HepG2 (cell line): ENCODE results near the gene XK. TPM values are rescaled to one million over a fixed set of nuclear protein-coding genes. Genes with fewer than 3 reads are reported as not detected.

Experiments used
- ATAC-seq: fragments of 200-7000 bp; cut with Tn5 transposase; 3 replicates; pipeline ENCODE4 v1.9.1; 2020; ENCODE audit warnings: mild to moderate bottlenecking, moderate library complexity
- BruUV-seq: library from RNA; stranded (reverse); fragments of 400-500 nt; replicated peaks from 2 replicates; lab custom pipeline; 2021; lab: Mats Ljungman, UMichigan
- CTCF ChIA-PET: fragments of 300-600 bp; formaldehyde crosslinking; extraction: SDS; loops from one replicate; lab custom pipeline; 2021; ENCODE audit warnings: low total read pairs, inconsistent platforms, low intra/inter-chr PET ratio; lab: Yijun Ruan, JAX
- POLR2A ChIA-PET: fragments of 350-600 bp; sonication (Branson Sonifier 250); formaldehyde crosslinking; loops from one replicate; lab custom pipeline; 2020; ENCODE audit warnings: antibody characterized with exemption, inconsistent platforms; lab: Yijun Ruan, JAX
- DNase-seq: peaks from one replicate; pipeline ENCODE4 v3.0.0-alpha.2; 2015; ENCODE audit warnings: low spot score
- FAIRE-seq: peaks from 3 replicates; lab custom pipeline; 2011; peaks lifted over from hg19 to GRCh38; lab: Jason Lieb, UNC
- H2AFZ ChIP-seq: one replicate; pipeline ENCODE4 v1.6.1; 2011; ENCODE audit warnings: low read length, inconsistent platforms
- H3K27ac ChIP-seq: fragments of 300-600 bp; 3 replicates; pipeline ENCODE4 v1.8.0; 2011; ENCODE audit warnings: mixed run types, mild to moderate bottlenecking, mixed read lengths, low read length, inconsistent platforms; ENCODE audit not compliant: insufficient read depth; ENCODE audit errors: extremely low read length
- H3K27me3 ChIP-seq, 2 experiments: fragments of 200-600 bp in 1 of 2; 2 replicates in 1 of 2; 3 replicates in 1 of 2; pipeline versions ENCODE4 v1.6.0 to v1.8.0; 2011; ENCODE audit warnings: low read length in 2 of 2, mild to moderate bottlenecking in 2 of 2, moderate library complexity in 2 of 2, inconsistent platforms in 1 of 2; ENCODE audit not compliant: insufficient read depth in 2 of 2, control insufficient read depth in 1 of 2
- H3K36me3 ChIP-seq, 2 experiments: fragments of 200-600 bp in 1 of 2; replicated peaks in 1 of 2; 2 replicates in 1 of 2; 3 replicates in 1 of 2; pipeline versions ENCODE4 v1.5.1 to v1.8.0; 2011; ENCODE audit warnings: low read length in 2 of 2, inconsistent platforms in 1 of 2; ENCODE audit not compliant: insufficient read depth in 2 of 2, control insufficient read depth in 1 of 2
- H3K4me1 ChIP-seq: 2 replicates; pipeline ENCODE4 v1.5.1; 2012; ENCODE audit warnings: low read length, inconsistent platforms; ENCODE audit not compliant: insufficient read depth
- H3K4me2 ChIP-seq: 2 replicates; pipeline ENCODE4 v1.6.0; 2011; ENCODE audit warnings: low read depth, low read length, inconsistent platforms
- H3K4me3 ChIP-seq, 3 experiments: fragments of 200-600 bp in 1 of 3; sonication (generic), shearing (Covaris generic) in 1 of 3; replicated peaks in 1 of 3; 2 replicates each; pipeline ENCODE4 v1.5.1; 2011 to 2016; ENCODE audit warnings: low read length in 3 of 3, inconsistent platforms in 2 of 3, low read depth in 2 of 3, mild to moderate bottlenecking in 2 of 3, control low read depth in 1 of 3, mixed read lengths in 1 of 3; ENCODE audit not compliant: insufficient read depth in 1 of 3
- H3K79me2 ChIP-seq: one replicate; pipeline ENCODE4 v1.6.1; 2011; ENCODE audit warnings: low read length, inconsistent platforms; ENCODE audit not compliant: insufficient read depth
- H3K9ac ChIP-seq: 2 replicates; pipeline ENCODE4 v1.6.0; 2011; ENCODE audit warnings: mild to moderate bottlenecking, low read depth, low read length, inconsistent platforms; ENCODE audit not compliant: insufficient read depth
- H3K9me3 ChIP-seq: 2 replicates; pipeline ENCODE4 v1.5.1; 2012; ENCODE audit warnings: mild to moderate bottlenecking, low read length
- H4K20me1 ChIP-seq: 2 replicates; pipeline ENCODE4 v1.6.0; 2011; ENCODE audit warnings: inconsistent platforms, mild to moderate bottlenecking, low read length, moderate library complexity; ENCODE audit not compliant: insufficient read depth
- ATF1 ChIP-seq: IDR thresholded peaks from 2 replicates; pipeline ENCODE4 v1.6.1; 2016; ENCODE audit warnings: mild to moderate bottlenecking, control low read depth
- BCLAF1 ChIP-seq: fragments of 450-650 bp; IDR thresholded peaks from 2 replicates; pipeline ENCODE4 v1.6.1; 2017; ENCODE audit warnings: mild to moderate bottlenecking
- CBFB ChIP-seq: sonication (generic); formaldehyde crosslinking; IDR thresholded peaks from 2 replicates; pipeline ENCODE4 v1.4.0; 2020; ENCODE audit warnings: missing genetic modification reagents
- DNMT1 ChIP-seq: sonication (generic); formaldehyde crosslinking; IDR thresholded peaks from 2 replicates; pipeline ENCODE4 v1.5.1; 2020; ENCODE audit warnings: mild to moderate bottlenecking, missing genetic modification reagents
- EEA1 ChIP-seq: sonication (generic); formaldehyde crosslinking; IDR thresholded peaks from 2 replicates; pipeline ENCODE4 v1.5.1; 2020; ENCODE audit warnings: mild to moderate bottlenecking, missing genetic modification reagents, borderline replicate concordance
- HNF4G ChIP-seq, 2 experiments: sonication (generic) in 1 of 2; formaldehyde crosslinking in 1 of 2; IDR thresholded peaks; 2 replicates each; pipeline versions ENCODE4 v1.4.0 to v1.6.1; 2011 to 2020; ENCODE audit warnings: borderline replicate concordance in 2 of 2, low read depth in 2 of 2, mild to moderate bottlenecking in 2 of 2, low read length in 1 of 2, missing genetic modification reagents in 1 of 2, moderate library complexity in 1 of 2
- NFE2L1 ChIP-seq: sonication (generic); formaldehyde crosslinking; IDR thresholded peaks from 2 replicates; pipeline ENCODE4 v1.4.0; 2020; ENCODE audit warnings: missing genetic modification reagents, mild to moderate bottlenecking, borderline replicate concordance
- NFE2L2 ChIP-seq: fragments of 150-350 bp; IDR thresholded peaks from 2 replicates; pipeline ENCODE4 v1.6.1; 2014; ENCODE audit warnings: low read length
- NKX3-1 ChIP-seq: sonication (generic); formaldehyde crosslinking; IDR thresholded peaks from 2 replicates; pipeline ENCODE4 v1.5.0; 2020; ENCODE audit warnings: missing genetic modification reagents
- NR2C2 ChIP-seq: sonication (generic); formaldehyde crosslinking; IDR thresholded peaks from 2 replicates; pipeline ENCODE4 v1.4.0; 2020; ENCODE audit warnings: missing genetic modification reagents, mild to moderate bottlenecking, moderate library complexity, borderline replicate concordance
- RBM22 ChIP-seq: fragments of 200-400 bp; formaldehyde crosslinking; optimal IDR thresholded peaks from 2 replicates; pipeline ENCODE3; 2017; ENCODE audit warnings: mild to moderate bottlenecking, low read length, moderate library complexity
- ZNF124 ChIP-seq: sonication (generic); formaldehyde crosslinking; IDR thresholded peaks from 2 replicates; pipeline ENCODE4 v1.4.0; 2020; ENCODE audit warnings: missing genetic modification reagents
- ZNF136 ChIP-seq: sonication (generic); formaldehyde crosslinking; IDR thresholded peaks from 2 replicates; pipeline ENCODE4 v1.8.1; 2022; ENCODE audit warnings: low read depth, mild to moderate bottlenecking, moderate library complexity, missing genetic modification reagents
- ZNF354B ChIP-seq: sonication (generic); formaldehyde crosslinking; IDR thresholded peaks from 2 replicates; pipeline ENCODE4 v1.8.0; 2022; ENCODE audit warnings: mild to moderate bottlenecking, missing genetic modification reagents
- ZNF784 ChIP-seq: sonication (generic); formaldehyde crosslinking; IDR thresholded peaks from 2 replicates; pipeline ENCODE4 v1.5.1; 2020; ENCODE audit warnings: missing genetic modification reagents, mild to moderate bottlenecking, borderline replicate concordance
- WGBS: methylation state at CpG from one replicate; pipeline ENCODE4 v1.1.6; 2017; ENCODE audit warnings: low lambda C conversion rate; 5-methylcytosine and 5-hydroxymethylcytosine counted together
- in situ Hi-C: cut with HindIII; loops from 2 replicates; pipeline ENCODE4 v1.10.0; 2017; ENCODE audit warnings: low pct_unique_long_range_greater_than_20kb; ENCODE audit not compliant: extremely low pct_ligation_motif_present
- intact Hi-C: fragments of 100-400 bp; cut with micrococcal nuclease; formaldehyde crosslinking; loops from one replicate; pipeline ENCODE4 v1.10.0; 2022; ENCODE audit not compliant: unreplicated experiment
- polyA plus RNA-seq, 8 experiments: library from polyadenylated mRNA; depleted of rRNA in 3 of 8; stranded (reverse) in 7 of 8; unstranded in 1 of 8; fragments of >200 nt; fragmentation: Illumina TruSeq in 4 of 8; extraction: Trizol in 4 of 8; gene quantifications; 2 replicates each; pipeline versions ENCODE4 v1.2.1 to v1.2.3, GENCODE V29; 2011 to 2016; ENCODE audit warnings: low read depth in 4 of 8, missing spikeins in 1 of 8, mixed read lengths in 1 of 8; ENCODE audit not compliant: insufficient read depth in 1 of 8
- total RNA-seq, 5 experiments: library from RNA; depleted of rRNA; stranded (reverse); fragments of >200 nt; fragmentation: Illumina TruSeq; extraction: Trizol; gene quantifications; 2 replicates each; pipeline ENCODE4 v1.2.3, GENCODE V29; 2016; ENCODE audit warnings: low read depth in 1 of 5

XK gene
- total and polyA plus RNA-seq, 2 of the 13 experiments (the other 11 are each of a cell fraction or from before 2014, with no cell fraction given) = not detected

DNA sequence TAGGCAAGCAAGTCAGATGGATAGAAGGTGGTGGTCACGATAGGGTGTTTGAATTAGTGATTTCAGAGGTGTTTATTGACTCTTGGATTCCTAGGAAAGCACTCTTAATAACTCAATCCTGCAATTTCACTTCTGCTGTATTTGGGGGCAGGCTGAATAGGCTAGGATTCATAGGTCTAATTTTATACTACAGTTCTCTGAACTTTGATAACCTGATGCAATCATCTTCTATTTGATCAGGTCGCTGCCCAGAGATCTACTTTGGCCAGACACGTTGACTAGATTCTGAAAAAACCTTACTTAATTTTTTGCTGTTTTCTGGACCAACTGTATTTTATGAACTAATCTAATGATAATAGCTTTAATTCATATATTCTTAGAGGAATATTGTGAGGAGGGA lies 26.4 kb downstream of the XK start:
- no TSS peak for BruUV-seq
- no peaks in the 10 kb centered on the region for H3K27me3 ChIP-seq
- no peak overlapping the region for H3K9ac ChIP-seq
- no peaks in the 10 kb centered on the region for H3K36me3 ChIP-seq
- no peak overlapping the region for H3K27ac ChIP-seq
- H3K4me1 ChIP-seq = no peaks in the 10 kb centered on the region
- in situ Hi-C loops (no loop called here), intact Hi-C loops (no loop called here)
- no peak for DNase-seq
- H4K20me1 ChIP-seq = no peaks in the 10 kb centered on the region
- H3K4me3 ChIP-seq = no peak overlapping the region
- TF ChIP-seq ZNF136 (CRISPR knock-in tag) (no peak), HNF4G (IDR thresholded peaks at IDR 0.05; ENCODE audit: borderline replicate concordance, low read depth, low read length) (no peak), HNF4G (CRISPR knock-in tag; IDR thresholded peaks at IDR 0.05; ENCODE audit: borderline replicate concordance, low read depth) (no peak), RBM22 (no peak), EEA1 (CRISPR knock-in tag) (no peak), CBFB (no peak), NFE2L2 (no peak), ATF1 (no peak), NFE2L1 (CRISPR knock-in tag) (no peak), NKX3-1 (CRISPR knock-in tag) (no peak), DNMT1 (no peak), NR2C2 (no peak), ZNF354B (CRISPR knock-in tag) (no peak), BCLAF1 (no peak), ZNF784 (CRISPR knock-in tag) (no peak), ZNF124 (CRISPR knock-in tag) (no peak)
- H3K9me3 ChIP-seq = no peaks in the 10 kb centered on the region
- H2AFZ ChIP-seq = no peak overlapping the region
- 0% methylated on average over 3 of the region's 3 CpGs for WGBS
- CTCF ChIA-PET = no interaction called here
- no peak for FAIRE-seq
- no peaks in the 10 kb centered on the region for H3K79me2 ChIP-seq
- POLR2A ChIA-PET = no interaction called here
- no peak overlapping the region for H3K4me2 ChIP-seq
- no peak for ATAC-seq
